H9 (cell line): ENCODE data around the gene MERTK. TPM values are rescaled to one million over a fixed set of nuclear protein-coding genes. Genes with fewer than 3 reads are reported as not detected.

ENCODE experiments used
- DNase-seq: peaks from one replicate; pipeline ENCODE4 v3.0.0-alpha.2; 2017
- H2AFZ ChIP-seq: one replicate; pipeline ENCODE4 v1.6.1; 2013; ENCODE audit warnings: mild to moderate bottlenecking, low read length, control low read depth, moderate library complexity
- H2AK5ac ChIP-seq: 2 replicates; pipeline ENCODE4 v1.6.1; 2013; ENCODE audit warnings: low read length, control low read depth, mixed read lengths; ENCODE audit not compliant: insufficient read length
- H2BK120ac ChIP-seq: one replicate; pipeline ENCODE4 v1.6.1; 2013; ENCODE audit warnings: low read depth, mild to moderate bottlenecking, low read length, control low read depth, inconsistent platforms; ENCODE audit not compliant: poor library complexity, severe bottlenecking
- H2BK12ac ChIP-seq: 2 replicates; pipeline ENCODE4 v1.6.1; 2013; ENCODE audit warnings: low read length, control low read depth, mixed read lengths, low read depth; ENCODE audit not compliant: insufficient read length
- H2BK15ac ChIP-seq: 2 replicates; pipeline ENCODE4 v1.6.1; 2013; ENCODE audit warnings: low read depth, low read length, control low read depth
- H2BK20ac ChIP-seq: one replicate; pipeline ENCODE4 v1.6.1; 2013; ENCODE audit warnings: low read depth, mild to moderate bottlenecking, low read length, control low read depth, inconsistent platforms; ENCODE audit not compliant: poor library complexity, severe bottlenecking
- H2BK5ac ChIP-seq: 2 replicates; pipeline ENCODE4 v1.6.1; 2013; ENCODE audit warnings: low read length, control low read depth, mixed read lengths; ENCODE audit not compliant: insufficient read length
- H3K14ac ChIP-seq: 2 replicates; pipeline ENCODE4 v1.6.1; 2013; ENCODE audit warnings: low read length, control low read depth; ENCODE audit not compliant: insufficient read depth
- H3K18ac ChIP-seq: 2 replicates; pipeline ENCODE4 v1.6.1; 2013; ENCODE audit warnings: low read depth, mild to moderate bottlenecking, mixed read lengths, low read length, control low read depth; ENCODE audit not compliant: insufficient read length
- H3K23ac ChIP-seq: 2 replicates; pipeline ENCODE4 v1.6.1; 2013; ENCODE audit warnings: low read length, control low read depth, mixed read lengths, low read depth; ENCODE audit not compliant: insufficient read length
- H3K23me2 ChIP-seq: 2 replicates; pipeline ENCODE4 v1.6.1; 2013; ENCODE audit warnings: low read depth, mild to moderate bottlenecking, mixed read lengths, low read length, control low read depth; ENCODE audit not compliant: insufficient read length, poor library complexity, severe bottlenecking
- H3K27ac ChIP-seq: 2 replicates; pipeline ENCODE4 v1.5.1; 2013; ENCODE audit warnings: low read length, control low read depth, mixed read lengths, low read depth; ENCODE audit not compliant: insufficient read length
- H3K27me3 ChIP-seq: 2 replicates; pipeline ENCODE4 v1.6.1; 2013; ENCODE audit warnings: low read length, control low read depth, inconsistent platforms; ENCODE audit not compliant: insufficient read depth
- H3K4ac ChIP-seq: 2 replicates; pipeline ENCODE4 v1.6.1; 2013; ENCODE audit warnings: low read depth, mild to moderate bottlenecking, control low read depth, inconsistent platforms, low read length, moderate library complexity
- H3K4me1 ChIP-seq: 2 replicates; pipeline ENCODE4 v1.6.1; 2013; ENCODE audit warnings: low read length, control low read depth, inconsistent platforms; ENCODE audit not compliant: insufficient read depth
- H3K4me2 ChIP-seq: 2 replicates; pipeline ENCODE4 v1.6.1; 2013; ENCODE audit warnings: low read length, control low read depth, mixed read lengths; ENCODE audit not compliant: insufficient read length, insufficient read depth
- H3K56ac ChIP-seq: 2 replicates; pipeline ENCODE4 v1.6.1; 2013; ENCODE audit warnings: low read depth, mild to moderate bottlenecking, mixed read lengths, low read length, control low read depth; ENCODE audit not compliant: insufficient read length
- H3K79me1 ChIP-seq: 2 replicates; pipeline ENCODE4 v1.6.1; 2013; ENCODE audit warnings: low read depth, mild to moderate bottlenecking, moderate library complexity, low read length, control low read depth, inconsistent platforms; ENCODE audit not compliant: insufficient read depth, poor library complexity, severe bottlenecking
- H3K79me2 ChIP-seq: 2 replicates; pipeline ENCODE4 v1.6.1; 2013; ENCODE audit warnings: low read length, control low read depth, inconsistent platforms; ENCODE audit not compliant: insufficient read depth
- H3K9ac ChIP-seq: 2 replicates; pipeline ENCODE4 v1.6.1; 2013; ENCODE audit warnings: low read length, control low read depth, mixed read lengths; ENCODE audit not compliant: insufficient read length; ENCODE audit errors: extremely low read depth
- H3K9me3 ChIP-seq: one replicate; pipeline ENCODE4 v1.6.1; 2013; ENCODE audit warnings: low read depth, low read length, inconsistent platforms; ENCODE audit not compliant: control insufficient read depth
- H3T11ph ChIP-seq: one replicate; pipeline ENCODE4 v1.6.1; 2013; ENCODE audit warnings: mild to moderate bottlenecking, low read length, control low read depth, inconsistent platforms
- H4K20me1 ChIP-seq: one replicate; pipeline ENCODE4 v1.6.1; 2013; ENCODE audit not compliant: control insufficient read depth, insufficient read length, insufficient read depth
- H4K5ac ChIP-seq: 2 replicates; pipeline ENCODE4 v1.6.1; 2013; ENCODE audit warnings: low read depth, mild to moderate bottlenecking, mixed read lengths, low read length, control low read depth; ENCODE audit not compliant: insufficient read length
- H4K8ac ChIP-seq: replicated peaks from 2 replicates; pipeline ENCODE4 v1.6.1; 2013; ENCODE audit warnings: low read length, control low read depth, mixed read lengths, low read depth; ENCODE audit not compliant: insufficient read length
- H4K91ac ChIP-seq: 2 replicates; pipeline ENCODE4 v1.6.1; 2013; ENCODE audit warnings: low read depth, mild to moderate bottlenecking, moderate library complexity, mixed read lengths, low read length, control low read depth; ENCODE audit not compliant: insufficient read length
- H3K27ac Mint-ChIP-seq, 3 experiments: 2 replicates in 2 of 3; 3 replicates in 1 of 3; pipeline ENCODE4 v1.8.0; 2020 to 2021; ENCODE audit warnings: mixed read lengths in 3 of 3, mild to moderate bottlenecking in 1 of 3, moderate library complexity in 1 of 3
- H3K27me3 Mint-ChIP-seq: 2 replicates; pipeline ENCODE4 v1.8.0; 2021; ENCODE audit warnings: low read depth, mild to moderate bottlenecking, moderate library complexity, mixed read lengths
- H3K36me3 Mint-ChIP-seq, 3 experiments: 2 replicates in 2 of 3; 3 replicates in 1 of 3; pipeline ENCODE4 v1.8.0; 2020 to 2021; ENCODE audit warnings: low read depth in 3 of 3, mixed read lengths in 3 of 3; ENCODE audit not compliant: insufficient read depth in 1 of 3
- H3K4me1 Mint-ChIP-seq, 2 experiments: 2 replicates each; pipeline ENCODE4 v1.8.0; 2020; ENCODE audit warnings: mixed read lengths in 2 of 2
- H3K4me3 Mint-ChIP-seq, 2 experiments: 2 replicates in 1 of 2; 3 replicates in 1 of 2; pipeline ENCODE4 v1.8.0; 2020 to 2021; ENCODE audit warnings: mild to moderate bottlenecking in 2 of 2, mixed read lengths in 2 of 2, moderate library complexity in 1 of 2
- H3K9me3 Mint-ChIP-seq, 2 experiments: 2 replicates in 1 of 2; 3 replicates in 1 of 2; pipeline ENCODE4 v1.8.0; 2020; ENCODE audit warnings: mild to moderate bottlenecking in 2 of 2, mixed read lengths in 2 of 2, moderate library complexity in 1 of 2
- CTCF ChIP-seq: fragments of 200-600 bp; sonication (generic); conservative IDR thresholded peaks from 3 replicates; pipeline ENCODE4 v1.8.0; 2021; ENCODE audit warnings: antibody characterized with exemption, mild to moderate bottlenecking
- WGBS: extraction: QIAGEN DNeasy Blood & Tissue Kit; methylation state at CpG from one replicate; pipeline ENCODE4 v1.1.7; 2013; ENCODE audit warnings: missing lambda C conversion rate, low lambda C conversion rate, mixed read lengths; ENCODE audit not compliant: insufficient read length; ENCODE audit errors: extremely low coverage; 5-methylcytosine and 5-hydroxymethylcytosine counted together
- total RNA-seq: library from RNA; stranded (reverse); gene quantifications from 2 replicates; pipeline ENCODE4 v1.2.1, GENCODE V29; 2021

The MERTK gene
- total RNA-seq, 1 experiment from 2014 or later = 4.8 TPM

- H3K79me2 ChIP-seq = no peaks in the 10 kb centered on the region
- H3K27ac ChIP-seq = no peak overlapping the region
- no peak overlapping the region for H3K4me2 ChIP-seq
- no peak for DNase-seq
- H3K36me3 Mint-ChIP-seq = peaks cover 0 to 4% (median 0%) of the 10 kb centered on the region in 3 experiments; a peak in 2 of 7 replicates
- H3K14ac ChIP-seq = no peak overlapping the region
- H4K8ac ChIP-seq = no peak overlapping the region
- H2BK12ac ChIP-seq = no peak overlapping the region
- H3K4ac ChIP-seq = no peak overlapping the region
- no peak overlapping the region for H3K9ac ChIP-seq
- no peak overlapping the region for H2AK5ac ChIP-seq
- H3K79me1 ChIP-seq = no peaks in the 10 kb centered on the region
- no peaks in the 10 kb centered on the region for H4K20me1 ChIP-seq
- no peak overlapping the region for H4K91ac ChIP-seq
- H3K4me1 ChIP-seq = no peaks in the 10 kb centered on the region; the same call in 1 of the 2 replicates
- H3K23me2 ChIP-seq = no peaks in the 10 kb centered on the region
- peaks cover 8 to 12% of the 10 kb centered on the region in 2 experiments for H3K4me1 Mint-ChIP-seq
- no peak overlapping the region for H3T11ph ChIP-seq
- H3K27me3 Mint-ChIP-seq = no peaks in the 10 kb centered on the region
- no peak overlapping the region for H3K4me3 Mint-ChIP-seq
- H2BK20ac ChIP-seq = no peak overlapping the region
- H3K9me3 ChIP-seq = no peaks in the 10 kb centered on the region
- no peak overlapping the region for H2BK120ac ChIP-seq
- no peak overlapping the region for H3K56ac ChIP-seq
- H4K5ac ChIP-seq = no peak overlapping the region
- WGBS = no CpG with 5 or more reads among the region's 1 CpG
- TF ChIP-seq CTCF = no peak
- H3K27ac Mint-ChIP-seq = no peak overlapping the region
- no peaks in the 10 kb centered on the region for H3K9me3 Mint-ChIP-seq
- H3K18ac ChIP-seq = no peak overlapping the region
- no peak overlapping the region for H2BK15ac ChIP-seq
- no peak overlapping the region for H3K23ac ChIP-seq
- no peak overlapping the region for H2BK5ac ChIP-seq
- no peaks in the 10 kb centered on the region for H3K27me3 ChIP-seq
- H2AFZ ChIP-seq = no peak overlapping the region
These were observed 67.8 kb downstream of the MERTK start for GRCh38 chr2:111966241-111966640.
